Measurements from ENCODE around the gene CEPT1. TPM values are rescaled to one million over a fixed set of nuclear protein-coding genes. Genes with fewer than 3 reads are reported as not detected.

The CEPT1 gene
- total and polyA plus RNA-seq, 2 of the 4 experiments (the other 2 are of a cell fraction) = 13.3 to 27.4 TPM

DNA sequence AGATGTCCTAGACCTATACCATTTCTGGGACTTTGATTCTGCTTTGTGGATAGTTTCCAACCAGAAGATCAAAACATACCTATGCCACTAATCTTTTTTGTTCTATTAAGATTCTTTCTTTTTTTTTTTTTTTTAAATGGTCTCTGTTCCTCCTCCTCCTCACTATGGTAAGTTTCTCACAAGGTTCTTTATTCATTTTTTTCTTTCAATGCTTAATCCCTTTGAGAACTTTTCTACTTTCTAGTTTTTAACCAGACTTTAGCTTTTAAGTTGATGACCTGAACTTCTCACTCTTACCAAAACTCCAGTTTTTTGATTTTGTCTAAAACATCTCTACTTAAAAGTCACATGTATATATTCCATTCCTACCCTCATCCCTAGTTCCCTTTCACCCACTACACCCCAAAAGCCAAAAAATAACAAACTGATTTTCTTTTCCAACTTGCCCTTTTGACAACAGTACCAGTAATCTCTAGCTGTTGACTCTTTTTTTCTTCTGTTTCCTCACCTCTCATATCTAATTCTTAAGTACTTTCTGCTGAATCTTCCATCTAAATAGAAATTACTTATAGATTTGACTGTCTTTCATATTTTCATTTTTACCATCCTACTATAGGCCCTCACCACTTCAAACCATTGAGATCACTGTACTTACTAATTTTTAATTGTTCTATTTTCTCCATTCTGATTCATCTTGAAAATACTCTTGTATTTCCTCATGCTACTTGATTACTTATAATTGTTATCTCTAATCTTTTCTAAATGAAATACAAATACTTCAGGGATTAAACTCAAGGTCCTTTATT, 6.1 kb downstream of the CEPT1 start:
- in situ Hi-C loops (cut with MboI; ENCODE audit: low sequenced_read_pairs) (no loop called here), dilution Hi-C loops (cut with HindIII; ENCODE audit: low sequenced_read_pairs, unreplicated experiment) (no loop called here), intact Hi-C loops (cut with micrococcal nuclease) (loop anchor here (5.0 to 10.0 kb wide), 2 partner anchors 36 to 199 kb away; no protein-coding TSS in a partner anchor)
- Histone ChIP-seq H3K79me1 (ENCODE audit: low read depth in 1 of 2, low read length in 2 of 2) (peaks cover 15 to 35% of the 10 kb centered on the region in 2 experiments), H2BK5ac (ENCODE audit: low read depth, low read length, poor library complexity, severe bottlenecking) (peak overlapping the region; percentile 44), H2AK5ac (ENCODE audit: low read depth, low read length) (no peak overlapping the region), H3K18ac (ENCODE audit: low read depth, low read length) (no peak overlapping the region), H3K36me3 (ENCODE audit: control insufficient read depth, insufficient read depth, low read length) (peaks cover 14% of the 10 kb centered on the region), H3K9me1 (ENCODE audit: insufficient read depth, low read length) (peaks cover 3% of the 10 kb centered on the region; the same call in 1 of the 2 replicates), H3K4me2 (ENCODE audit: low read depth, low read length) (no peak overlapping the region), H4K8ac (ENCODE audit: low read depth in 2 of 2, low read length in 2 of 2) (no peak overlapping the region), H2AFZ (replicated peaks; ENCODE audit: low read length, poor library complexity) (no peak overlapping the region), H2BK120ac (ENCODE audit: low read depth, low read length) (no peak overlapping the region), H3K4me3 (ENCODE audit: insufficient read depth, low read depth, low read length) (no peak overlapping the region), H4K91ac (ENCODE audit: insufficient read depth, low read depth, low read length) (no peak overlapping the region), H3K14ac (replicated peaks; ENCODE audit: low read depth, low read length) (no peak overlapping the region), H3K27ac (ENCODE audit: insufficient read depth, low read length) (no peak overlapping the region), H3K27me3 (ENCODE audit: control insufficient read depth, insufficient read depth, low read length) (no peaks in the 10 kb centered on the region), H2BK15ac (ENCODE audit: low read depth, low read length) (no peak overlapping the region), H4K5ac (ENCODE audit: low read depth, low read length) (no peak overlapping the region), H3K23ac (ENCODE audit: low read depth, low read length) (no peak overlapping the region), H4K20me1 (ENCODE audit: insufficient read depth, low read length) (peaks cover 10% of the 10 kb centered on the region; the same call in 1 of the 2 replicates), H2BK20ac (ENCODE audit: low read depth, low read length) (no peak overlapping the region), H2AK9ac (replicated peaks; ENCODE audit: low read depth, low read length, poor library complexity) (no peak overlapping the region), H3K4ac (ENCODE audit: low read depth, low read length) (no peak overlapping the region), H3K9ac (ENCODE audit: low read depth, low read length) (no peak overlapping the region), H3K9me3 (ENCODE audit: control insufficient read depth, insufficient read depth, low read length) (no peaks in the 10 kb centered on the region), H3K56ac (ENCODE audit: extremely low read depth, insufficient read depth, low read length) (no peak overlapping the region), H3K4me1 (ENCODE audit: control insufficient read depth, insufficient read depth, low read length) (peaks cover 2% of the 10 kb centered on the region)
- no peak for TF ChIP-seq MXI1 (IDR thresholded peaks at IDR 0.05; ENCODE audit: borderline replicate concordance, low read depth, low read length)
- no peak for TF ChIP-seq NFE2L2 (IDR thresholded peaks at IDR 0.05; ENCODE audit: low read depth, low read length)
- no peak for TF ChIP-seq RAD21 (IDR thresholded peaks at IDR 0.05; ENCODE audit: low read length)
- no peak for TF ChIP-seq SMC3 (IDR thresholded peaks at IDR 0.05; ENCODE audit: low read depth, low read length)
- TF ChIP-seq MAZ (IDR thresholded peaks at IDR 0.05; ENCODE audit: borderline replicate concordance, low read depth, low read length) = no peak
- no peak for TF ChIP-seq BHLHE40 (IDR thresholded peaks at IDR 0.05; ENCODE audit: low read depth, low read length)
- no peak for TF ChIP-seq FOS (IDR thresholded peaks at IDR 0.05; ENCODE audit: low read depth, low read length)
- TF ChIP-seq, protein P1, sequence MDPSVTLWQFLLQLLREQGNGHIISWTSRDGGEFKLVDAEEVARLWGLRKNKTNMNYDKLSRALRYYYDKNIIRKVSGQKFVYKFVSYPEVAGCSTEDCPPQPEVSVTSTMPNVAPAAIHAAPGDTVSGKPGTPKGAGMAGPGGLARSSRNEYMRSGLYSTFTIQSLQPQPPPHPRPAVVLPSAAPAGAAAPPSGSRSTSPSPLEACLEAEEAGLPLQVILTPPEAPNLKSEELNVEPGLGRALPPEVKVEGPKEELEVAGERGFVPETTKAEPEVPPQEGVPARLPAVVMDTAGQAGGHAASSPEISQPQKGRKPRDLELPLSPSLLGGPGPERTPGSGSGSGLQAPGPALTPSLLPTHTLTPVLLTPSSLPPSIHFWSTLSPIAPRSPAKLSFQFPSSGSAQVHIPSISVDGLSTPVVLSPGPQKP (IDR thresholded peaks at IDR 0.05; ENCODE audit: borderline replicate concordance, low read depth, low read length) = no peak
- TF ChIP-seq, protein P2, sequence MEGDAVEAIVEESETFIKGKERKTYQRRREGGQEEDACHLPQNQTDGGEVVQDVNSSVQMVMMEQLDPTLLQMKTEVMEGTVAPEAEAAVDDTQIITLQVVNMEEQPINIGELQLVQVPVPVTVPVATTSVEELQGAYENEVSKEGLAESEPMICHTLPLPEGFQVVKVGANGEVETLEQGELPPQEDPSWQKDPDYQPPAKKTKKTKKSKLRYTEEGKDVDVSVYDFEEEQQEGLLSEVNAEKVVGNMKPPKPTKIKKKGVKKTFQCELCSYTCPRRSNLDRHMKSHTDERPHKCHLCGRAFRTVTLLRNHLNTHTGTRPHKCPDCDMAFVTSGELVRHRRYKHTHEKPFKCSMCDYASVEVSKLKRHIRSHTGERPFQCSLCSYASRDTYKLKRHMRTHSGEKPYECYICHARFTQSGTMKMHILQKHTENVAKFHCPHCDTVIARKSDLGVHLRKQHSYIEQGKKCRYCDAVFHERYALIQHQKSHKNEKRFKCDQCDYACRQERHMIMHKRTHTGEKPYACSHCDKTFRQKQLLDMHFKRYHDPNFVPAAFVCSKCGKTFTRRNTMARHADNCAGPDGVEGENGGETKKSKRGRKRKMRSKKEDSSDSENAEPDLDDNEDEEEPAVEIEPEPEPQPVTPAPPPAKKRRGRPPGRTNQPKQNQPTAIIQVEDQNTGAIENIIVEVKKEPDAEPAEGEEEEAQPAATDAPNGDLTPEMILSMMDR (conservative IDR thresholded peaks at IDR 0.05; ENCODE audit: low read depth, low read length) = no peak
- TF ChIP-seq CHD1 (IDR thresholded peaks at IDR 0.05; ENCODE audit: low read depth, low read length) = no peak
- DNase-seq (no peak), ATAC-seq (ENCODE audit: low read depth) (no peak)
- no TSS peak for BruUV-seq (replicated peaks)
- POLR2A ChIA-PET (ENCODE audit: unreplicated experiment) = no interaction called here
- CTCF ChIA-PET = interaction anchor here (0.6 kb wide), 1 partner anchor 10 kb away, joined by 3 read pairs; no protein-coding TSS in a partner anchor

Measured in IMR-90 (cell line).